ENCODE measurements around the gene IZUMO1. TPM values are rescaled to one million over a fixed set of nuclear protein-coding genes. Genes with fewer than 3 reads are reported as not detected.
A peak's percentile ranks its signal among the peaks of the same experiment; 100 is the strongest.
"Not testable (repeated sequence)": the region's sequence is repeated elsewhere in the genome, so short reads cannot be mapped to it uniquely, and the experiment has no call there.

The IZUMO1 gene
- polyA plus RNA-seq, 1 donor (not counting 4 experiments of a cell fraction or from before 2014, with no cell fraction given), result 0.63 TPM

DNA sequence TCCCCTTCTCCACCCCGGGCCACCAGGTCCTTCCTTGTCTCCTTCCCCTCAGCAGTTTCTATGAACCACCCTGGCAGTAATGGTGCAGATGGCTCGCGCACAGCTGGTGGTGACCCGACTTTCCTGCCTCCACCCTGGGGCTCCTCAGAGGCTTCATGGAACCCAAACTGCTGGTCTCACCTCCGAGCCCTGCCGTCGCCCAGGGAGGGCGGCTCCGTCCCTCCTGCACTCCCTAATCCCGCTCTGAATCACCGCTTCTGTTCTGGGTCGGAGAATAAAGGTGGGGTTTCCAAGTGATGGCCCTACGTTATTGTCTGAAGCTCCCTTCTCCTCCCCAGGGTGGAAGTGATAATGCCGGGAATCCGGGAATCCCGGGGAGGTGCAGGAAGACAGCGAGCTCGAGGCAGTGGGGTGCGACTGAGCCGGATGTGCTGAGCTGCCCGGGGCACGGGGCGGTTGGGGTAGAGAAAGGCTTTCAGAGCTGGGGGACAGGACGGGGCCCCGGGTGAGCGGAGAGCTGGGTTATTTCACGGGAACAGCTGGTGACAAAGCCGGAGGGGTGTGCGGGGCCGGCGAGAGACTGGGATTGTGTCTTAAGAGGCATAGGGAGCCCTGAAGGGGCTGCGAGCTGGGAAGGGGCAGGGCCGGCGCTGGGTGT is 50.2 kb downstream of the IZUMO1 start:
- Histone ChIP-seq H4K20me1 (ENCODE audit: control insufficient read depth, extremely low read depth, insufficient read depth, low read length) (no peaks in the 10 kb centered on the region), H3K79me2 (ENCODE audit: control insufficient read depth, insufficient read depth, low read length) (no peaks in the 10 kb centered on the region), H2AFZ (ENCODE audit: control insufficient read depth, low read length) (peak overlapping the region; percentile 83), H3K9me3 (ENCODE audit: control insufficient read depth, low read depth, low read length) (no peaks in the 10 kb centered on the region), H3K27me3 (ENCODE audit: control insufficient read depth, extremely low read depth, insufficient read depth, low read length) (no peaks in the 10 kb centered on the region), H3K4me2 (ENCODE audit: control insufficient read depth, extremely low read depth, insufficient read depth, low read depth, low read length) (peak overlapping the region; percentile 95), H3K9me1 (ENCODE audit: control insufficient read depth, extremely low read depth, insufficient read depth, low read length) (no peaks in the 10 kb centered on the region), H3K4me3 (ENCODE audit: control insufficient read depth in 2 of 3, extremely low read depth in 1 of 3, insufficient read depth in 2 of 3, low read depth in 1 of 3, low read length in 3 of 3) (peak overlapping the region; percentile 48 to 70 (median 67)), H3K27ac (ENCODE audit: control insufficient read depth, insufficient read depth, low read length) (peak overlapping the region; percentile 36), H3K4me1 (ENCODE audit: control insufficient read depth, extremely low read depth, insufficient read depth, low read length) (peaks cover 26% of the 10 kb centered on the region), H3K36me3 (ENCODE audit: control insufficient read depth in 2 of 2, extremely low read depth in 1 of 2, insufficient read depth in 2 of 2, low read length in 2 of 2) (peaks cover 0 to 1% of the 10 kb centered on the region in 2 experiments), H3K9ac (ENCODE audit: control insufficient read depth, extremely low read depth, insufficient read depth, low read length) (peak overlapping the region; percentile 60)
- TF ChIP-seq, protein P1, sequence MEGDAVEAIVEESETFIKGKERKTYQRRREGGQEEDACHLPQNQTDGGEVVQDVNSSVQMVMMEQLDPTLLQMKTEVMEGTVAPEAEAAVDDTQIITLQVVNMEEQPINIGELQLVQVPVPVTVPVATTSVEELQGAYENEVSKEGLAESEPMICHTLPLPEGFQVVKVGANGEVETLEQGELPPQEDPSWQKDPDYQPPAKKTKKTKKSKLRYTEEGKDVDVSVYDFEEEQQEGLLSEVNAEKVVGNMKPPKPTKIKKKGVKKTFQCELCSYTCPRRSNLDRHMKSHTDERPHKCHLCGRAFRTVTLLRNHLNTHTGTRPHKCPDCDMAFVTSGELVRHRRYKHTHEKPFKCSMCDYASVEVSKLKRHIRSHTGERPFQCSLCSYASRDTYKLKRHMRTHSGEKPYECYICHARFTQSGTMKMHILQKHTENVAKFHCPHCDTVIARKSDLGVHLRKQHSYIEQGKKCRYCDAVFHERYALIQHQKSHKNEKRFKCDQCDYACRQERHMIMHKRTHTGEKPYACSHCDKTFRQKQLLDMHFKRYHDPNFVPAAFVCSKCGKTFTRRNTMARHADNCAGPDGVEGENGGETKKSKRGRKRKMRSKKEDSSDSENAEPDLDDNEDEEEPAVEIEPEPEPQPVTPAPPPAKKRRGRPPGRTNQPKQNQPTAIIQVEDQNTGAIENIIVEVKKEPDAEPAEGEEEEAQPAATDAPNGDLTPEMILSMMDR (optimal IDR thresholded peaks at IDR 0.05 in 1 of 3, IDR thresholded peaks at IDR 0.05 in 1 of 3, conservative IDR thresholded peaks at IDR 0.05 in 1 of 3; ENCODE audit: extremely low read depth in 1 of 3, insufficient read depth in 2 of 3, low read length in 3 of 3), result no peak
- TF ChIP-seq EZH2 (IDR thresholded peaks at IDR 0.05; ENCODE audit: low read length), result no peak
- FAIRE-seq (no peak), DNase-seq (ENCODE audit: low read depth, low spot score) (no peak)
- dilution Hi-C loops (cut with MboI; ENCODE audit: extremely low pct_ligation_motif_present, low sequenced_read_pairs), result no loop called here

DNA sequence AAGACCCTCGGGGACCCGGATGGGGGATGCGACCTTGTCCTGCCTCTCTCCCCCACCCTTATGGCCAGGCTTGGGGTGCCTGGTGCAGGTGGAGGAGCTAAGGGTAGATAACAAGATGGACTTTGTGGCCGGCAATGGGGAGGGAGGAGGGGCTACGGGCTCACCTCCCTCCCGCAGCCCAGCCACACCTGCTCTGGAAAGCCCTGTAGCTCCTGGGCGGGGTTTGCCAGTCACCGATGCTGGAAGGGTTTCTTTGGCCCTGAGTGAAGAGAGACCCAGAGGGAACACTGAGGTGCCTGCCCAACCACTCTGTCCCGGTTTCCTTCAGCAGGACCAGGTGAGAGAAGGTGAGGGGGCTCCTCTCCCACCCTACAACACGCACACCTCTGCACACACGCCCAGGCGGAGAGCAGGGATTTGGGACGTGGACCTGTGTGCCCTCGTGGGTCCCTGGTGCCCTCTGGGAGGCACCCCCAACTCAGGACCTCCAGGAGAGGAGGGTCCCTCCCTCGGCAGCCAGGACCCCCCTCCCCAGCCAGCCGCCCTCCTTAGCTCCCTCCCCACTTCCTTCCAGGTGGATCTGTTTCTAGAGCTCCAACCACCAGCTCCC is 50.9 kb downstream of the IZUMO1 start, which contains the start of gene FUT2:
TSS of gene FUT2 (plus strand) at position 229 of the 610 bp plus-strand sequence. CDS start 6,986 bp downstream, outside the sequence.
- DNase-seq (ENCODE audit: low read depth, low spot score), result no peak
- Histone ChIP-seq H3K4me2 (ENCODE audit: control insufficient read depth, extremely low read depth, insufficient read depth, low read depth, low read length) (peak within 1 kb of the TSS; percentile 95), H3K27ac (ENCODE audit: control insufficient read depth, insufficient read depth, low read length) (peak within 1 kb of the TSS; percentile 36), H3K4me3 (ENCODE audit: control insufficient read depth in 2 of 3, extremely low read depth in 1 of 3, insufficient read depth in 2 of 3, low read depth in 1 of 3, low read length in 3 of 3) (peak within 1 kb of the TSS; percentile 48 to 70 (median 67)), H4K20me1 (ENCODE audit: control insufficient read depth, extremely low read depth, insufficient read depth, low read length) (no peaks in the 10 kb centered on the region), H3K79me2 (ENCODE audit: control insufficient read depth, insufficient read depth, low read length) (no peaks in the 10 kb centered on the region), H3K9me1 (ENCODE audit: control insufficient read depth, extremely low read depth, insufficient read depth, low read length) (no peaks in the 10 kb centered on the region), H3K36me3 (ENCODE audit: control insufficient read depth in 2 of 2, extremely low read depth in 1 of 2, insufficient read depth in 2 of 2, low read length in 2 of 2) (no peaks in the 10 kb centered on the region), H3K4me1 (ENCODE audit: control insufficient read depth, extremely low read depth, insufficient read depth, low read length) (peaks cover 26% of the 10 kb centered on the region), H3K27me3 (ENCODE audit: control insufficient read depth, extremely low read depth, insufficient read depth, low read length) (no peaks in the 10 kb centered on the region), H3K9me3 (ENCODE audit: control insufficient read depth, low read depth, low read length) (no peaks in the 10 kb centered on the region), H3K9ac (ENCODE audit: control insufficient read depth, extremely low read depth, insufficient read depth, low read length) (peak within 1 kb of the TSS; percentile 60), H2AFZ (ENCODE audit: control insufficient read depth, low read length) (peak within 1 kb of the TSS; percentile 83)
- FAIRE-seq, result no peak
- dilution Hi-C loops (cut with MboI; ENCODE audit: extremely low pct_ligation_motif_present, low sequenced_read_pairs), result no loop called here
- TF ChIP-seq EZH2 (IDR thresholded peaks at IDR 0.05; ENCODE audit: low read length), result no peak
- TF ChIP-seq, protein P1 (optimal IDR thresholded peaks at IDR 0.05 in 1 of 3, IDR thresholded peaks at IDR 0.05 in 1 of 3, conservative IDR thresholded peaks at IDR 0.05 in 1 of 3; ENCODE audit: extremely low read depth in 1 of 3, insufficient read depth in 2 of 3, low read length in 3 of 3), result no peak

DNA sequence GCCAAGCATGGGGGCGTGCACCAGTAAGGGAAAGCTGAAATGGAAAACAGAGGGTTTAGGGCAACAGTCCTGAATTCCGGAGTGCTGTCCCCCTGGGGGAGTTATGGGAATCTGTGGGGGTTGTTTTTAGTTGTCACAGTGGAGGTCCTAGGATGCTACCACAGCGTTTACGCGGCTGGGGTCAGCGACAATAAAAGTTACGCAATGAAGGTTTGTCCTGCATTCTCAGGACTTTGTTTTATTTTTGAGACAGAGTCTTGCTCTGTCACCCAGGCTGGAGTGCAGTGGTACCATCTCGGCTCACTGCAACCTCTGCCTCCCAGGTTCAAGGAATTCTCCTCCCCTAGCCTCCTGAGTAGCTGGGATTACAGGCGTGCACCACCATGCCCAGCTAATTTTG is 53.1 kb downstream of the IZUMO1 start:
- H3K9me3 ChIP-seq (ENCODE audit: control insufficient read depth, low read depth, low read length); DNase-seq (ENCODE audit: low read depth, low spot score); H3K9me1 ChIP-seq (ENCODE audit: control insufficient read depth, extremely low read depth, insufficient read depth, low read length); H2AFZ ChIP-seq (ENCODE audit: control insufficient read depth, low read length); FAIRE-seq; H3K27me3 ChIP-seq (ENCODE audit: control insufficient read depth, extremely low read depth, insufficient read depth, low read length); H4K20me1 ChIP-seq (ENCODE audit: control insufficient read depth, extremely low read depth, insufficient read depth, low read length); dilution Hi-C loops (cut with MboI; ENCODE audit: extremely low pct_ligation_motif_present, low sequenced_read_pairs); H3K36me3 ChIP-seq (ENCODE audit: control insufficient read depth in 2 of 2, extremely low read depth in 1 of 2, insufficient read depth in 2 of 2, low read length in 2 of 2); H3K4me3 ChIP-seq (ENCODE audit: control insufficient read depth in 2 of 3, extremely low read depth in 1 of 3, insufficient read depth in 2 of 3, low read depth in 1 of 3, low read length in 3 of 3); H3K27ac ChIP-seq (ENCODE audit: control insufficient read depth, insufficient read depth, low read length); H3K4me2 ChIP-seq (ENCODE audit: control insufficient read depth, extremely low read depth, insufficient read depth, low read depth, low read length); H3K9ac ChIP-seq (ENCODE audit: control insufficient read depth, extremely low read depth, insufficient read depth, low read length); H3K79me2 ChIP-seq (ENCODE audit: control insufficient read depth, insufficient read depth, low read length): not testable (repeated sequence)
- peaks cover 21% of the 10 kb centered on the region for H3K4me1 ChIP-seq (ENCODE audit: control insufficient read depth, extremely low read depth, insufficient read depth, low read length)
